ENCODE results near the gene RAPGEF4.

DNA sequence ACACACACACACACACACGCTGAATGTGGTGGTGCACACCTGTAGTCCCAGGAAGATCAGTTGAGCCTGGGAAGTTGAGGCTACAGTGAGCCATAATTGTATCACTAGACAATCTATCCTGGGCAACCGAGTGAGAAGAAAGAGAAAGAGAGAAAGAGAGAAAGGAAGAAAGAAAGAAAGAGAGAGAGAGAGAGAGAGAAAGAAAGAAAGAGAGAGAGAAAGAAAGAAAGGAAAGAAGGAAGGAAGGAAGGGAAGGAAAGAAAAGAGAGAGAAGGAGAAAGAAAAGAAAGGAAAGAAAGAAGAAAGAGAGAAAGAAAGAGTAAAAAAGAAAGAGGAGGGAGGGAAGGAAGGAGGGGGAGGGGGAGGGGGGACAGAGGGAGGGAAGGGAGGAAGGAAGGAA, 190.0 kb downstream of the RAPGEF4 start:
- TF ChIP-seq, protein P1, sequence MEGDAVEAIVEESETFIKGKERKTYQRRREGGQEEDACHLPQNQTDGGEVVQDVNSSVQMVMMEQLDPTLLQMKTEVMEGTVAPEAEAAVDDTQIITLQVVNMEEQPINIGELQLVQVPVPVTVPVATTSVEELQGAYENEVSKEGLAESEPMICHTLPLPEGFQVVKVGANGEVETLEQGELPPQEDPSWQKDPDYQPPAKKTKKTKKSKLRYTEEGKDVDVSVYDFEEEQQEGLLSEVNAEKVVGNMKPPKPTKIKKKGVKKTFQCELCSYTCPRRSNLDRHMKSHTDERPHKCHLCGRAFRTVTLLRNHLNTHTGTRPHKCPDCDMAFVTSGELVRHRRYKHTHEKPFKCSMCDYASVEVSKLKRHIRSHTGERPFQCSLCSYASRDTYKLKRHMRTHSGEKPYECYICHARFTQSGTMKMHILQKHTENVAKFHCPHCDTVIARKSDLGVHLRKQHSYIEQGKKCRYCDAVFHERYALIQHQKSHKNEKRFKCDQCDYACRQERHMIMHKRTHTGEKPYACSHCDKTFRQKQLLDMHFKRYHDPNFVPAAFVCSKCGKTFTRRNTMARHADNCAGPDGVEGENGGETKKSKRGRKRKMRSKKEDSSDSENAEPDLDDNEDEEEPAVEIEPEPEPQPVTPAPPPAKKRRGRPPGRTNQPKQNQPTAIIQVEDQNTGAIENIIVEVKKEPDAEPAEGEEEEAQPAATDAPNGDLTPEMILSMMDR (IDR thresholded peaks at IDR 0.05) = no peak
- TF ChIP-seq POLR2A (IDR thresholded peaks at IDR 0.05) = no peak

Data from Peyer's patch (tissue), 4 donors.